Ecto neural progenitor cell (in vitro differentiated cells): ENCODE data around the gene KRT12.

ENCODE experiments used
- DNase-seq: peaks from one replicate; pipeline ENCODE4 v3.0.0-alpha.2; 2018; ENCODE audit warnings: low spot score

Gene KRT12

GRCh38 chr17:40843242-40843641 is 23.8 kb downstream of the KRT12 start:
- no peak for DNase-seq

DNA sequence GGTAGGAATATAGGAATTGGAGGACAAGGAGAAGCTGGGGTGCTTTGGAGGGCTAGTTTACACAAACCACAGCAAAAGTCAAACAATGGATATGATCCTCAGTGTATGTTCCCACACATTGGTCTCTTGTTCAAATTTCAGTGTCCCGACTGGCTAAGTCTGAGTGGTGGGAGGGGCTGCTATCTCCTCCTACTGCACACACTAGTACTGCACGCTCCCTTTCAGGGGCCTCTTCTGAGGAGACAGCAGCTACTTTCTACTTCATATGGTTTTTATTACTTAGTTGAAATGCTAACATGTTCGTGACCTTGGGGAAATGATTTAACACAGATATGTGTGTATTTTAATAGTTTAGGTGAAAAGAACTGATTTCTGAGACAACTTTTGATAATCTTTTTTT is 25.8 kb downstream of the KRT12 start:
- DNase-seq = no peak

DNA sequence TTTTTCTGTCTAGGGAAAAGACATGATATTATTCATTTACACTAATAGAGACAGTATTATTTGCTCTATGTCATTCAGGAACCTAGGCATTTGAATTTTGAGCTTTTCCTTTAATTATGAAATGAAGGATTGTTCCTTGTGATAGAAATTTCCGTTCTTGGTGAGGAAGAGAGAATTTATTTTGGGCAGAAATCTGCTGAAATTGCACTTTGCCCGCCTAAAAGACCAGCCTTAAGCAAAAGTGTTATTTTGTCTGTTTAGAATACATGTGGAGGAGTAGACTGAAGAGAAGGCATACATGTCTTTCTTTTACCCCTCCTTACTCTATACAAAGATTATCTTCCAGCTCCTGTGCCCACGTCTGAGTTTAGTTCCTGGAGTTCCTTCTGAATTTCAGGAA is 27.8 kb downstream of the KRT12 start:
- no peak for DNase-seq

DNA sequence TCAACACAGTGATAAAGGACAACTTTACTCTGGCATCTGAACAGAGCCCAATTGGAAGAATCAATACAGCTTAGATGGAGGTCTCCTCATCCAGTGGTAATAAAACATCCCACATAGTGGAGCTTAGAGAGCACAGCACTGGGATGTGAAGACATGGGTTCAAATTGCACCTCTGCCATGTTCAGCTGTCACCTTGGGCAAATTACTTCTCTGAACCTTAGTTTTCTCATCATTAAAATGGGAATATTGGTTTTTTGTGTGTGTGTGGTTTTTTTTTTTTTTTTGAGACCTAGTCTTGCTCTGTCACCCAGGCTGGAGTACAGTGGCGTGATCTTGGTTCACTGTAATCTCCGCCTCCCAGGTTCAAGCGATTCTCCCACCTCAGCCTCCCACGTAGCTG is 31.0 kb downstream of the KRT12 start:
- DNase-seq = no peak

- DNase-seq = no peak
These were observed 33.1 kb downstream of the KRT12 start for GRCh38 chr17:40833882-40834281.

- DNase-seq = no peak
These were observed 34.2 kb downstream of the KRT12 start for GRCh38 chr17:40832840-40833239.

DNA sequence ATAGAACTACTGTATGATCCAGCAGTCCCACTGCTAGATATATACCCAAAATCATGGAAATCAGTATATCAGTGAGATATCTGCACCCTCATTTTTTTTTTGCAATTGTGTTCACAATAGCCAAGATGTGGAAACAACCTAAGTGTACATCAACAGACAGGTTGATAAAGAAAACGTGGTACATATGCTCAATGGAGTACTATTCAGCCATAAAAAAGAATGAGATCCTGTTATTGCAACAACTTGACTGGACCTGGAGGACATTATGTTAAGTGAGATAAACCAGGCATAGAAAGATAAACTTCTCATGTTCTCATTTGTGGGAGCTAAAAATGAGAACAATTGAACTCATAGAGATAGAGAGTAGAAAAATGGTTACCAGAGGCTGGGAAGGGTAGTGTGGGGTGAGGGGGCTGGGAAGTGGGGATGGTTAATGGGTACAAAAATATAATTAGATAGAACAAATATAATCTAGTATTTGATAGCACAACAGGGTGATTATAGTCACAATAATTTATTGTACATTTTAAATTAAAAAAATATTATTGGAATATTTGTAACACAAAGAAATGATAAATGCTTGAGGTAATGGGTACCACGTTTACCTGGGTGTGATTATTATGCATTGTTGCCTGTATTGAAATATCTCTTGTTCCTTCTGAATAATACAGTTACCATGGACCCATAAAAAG is 36.8 kb downstream of the KRT12 start:
- no peak for DNase-seq

GRCh38 chr17:40828454-40829044 is 38.5 kb downstream of the KRT12 start:
- DNase-seq = no peak

GRCh38 chr17:40827746-40828453 is 39.1 kb downstream of the KRT12 start:
- DNase-seq = no peak

GRCh38 chr17:40825599-40825998 is 41.4 kb downstream of the KRT12 start:
- no peak for DNase-seq

GRCh38 chr17:40824015-40824832 is 42.8 kb downstream of the KRT12 start:
- no peak for DNase-seq

DNA sequence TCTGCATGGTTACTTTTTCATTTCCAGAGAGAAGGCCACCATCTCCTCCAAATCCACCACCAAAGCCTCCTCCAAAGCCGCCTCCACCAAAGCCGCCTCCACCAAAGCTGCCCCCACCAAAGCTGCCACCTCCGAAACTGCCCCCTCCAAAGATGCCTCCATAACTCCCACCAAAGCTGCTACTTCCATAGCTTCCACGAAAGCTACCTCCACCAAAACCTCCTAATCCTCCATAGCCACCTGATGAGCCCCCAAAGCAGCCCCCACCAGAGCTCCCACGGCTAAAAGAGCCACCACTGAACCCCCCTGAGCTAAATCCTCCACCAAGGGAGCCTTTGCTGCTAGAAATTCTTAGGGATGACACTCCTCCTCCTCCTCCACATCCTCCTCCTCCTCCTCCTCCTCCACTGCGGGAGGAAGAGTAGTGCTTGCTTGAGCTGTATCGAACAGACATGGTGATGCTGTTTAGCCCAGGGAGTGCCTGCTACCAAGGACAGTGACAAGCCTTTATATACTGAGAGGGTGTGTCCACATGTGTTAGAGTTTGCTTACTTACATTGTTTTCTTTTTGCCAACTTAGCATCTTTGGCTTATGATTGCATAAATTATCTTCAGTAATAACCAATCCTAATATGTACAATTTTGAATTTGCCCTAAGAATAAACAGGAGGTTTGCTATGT is 44.8 kb downstream of the KRT12 start, which contains the start of gene KRT10:
KRT10 (minus strand) TSS at position 483 of the 681 bp plus-strand sequence; CDS start at position 454, 29 bp downstream.
- DNase-seq = no peak

- DNase-seq = no peak
These were observed 45.5 kb downstream of the KRT12 start for GRCh38 chr17:40821536-40821935.

- DNase-seq = no peak
These were observed 46.7 kb downstream of the KRT12 start for GRCh38 chr17:40820228-40820838.

- no peak for DNase-seq
These were observed 47.4 kb downstream of the KRT12 start for GRCh38 chr17:40819528-40820125.

DNA sequence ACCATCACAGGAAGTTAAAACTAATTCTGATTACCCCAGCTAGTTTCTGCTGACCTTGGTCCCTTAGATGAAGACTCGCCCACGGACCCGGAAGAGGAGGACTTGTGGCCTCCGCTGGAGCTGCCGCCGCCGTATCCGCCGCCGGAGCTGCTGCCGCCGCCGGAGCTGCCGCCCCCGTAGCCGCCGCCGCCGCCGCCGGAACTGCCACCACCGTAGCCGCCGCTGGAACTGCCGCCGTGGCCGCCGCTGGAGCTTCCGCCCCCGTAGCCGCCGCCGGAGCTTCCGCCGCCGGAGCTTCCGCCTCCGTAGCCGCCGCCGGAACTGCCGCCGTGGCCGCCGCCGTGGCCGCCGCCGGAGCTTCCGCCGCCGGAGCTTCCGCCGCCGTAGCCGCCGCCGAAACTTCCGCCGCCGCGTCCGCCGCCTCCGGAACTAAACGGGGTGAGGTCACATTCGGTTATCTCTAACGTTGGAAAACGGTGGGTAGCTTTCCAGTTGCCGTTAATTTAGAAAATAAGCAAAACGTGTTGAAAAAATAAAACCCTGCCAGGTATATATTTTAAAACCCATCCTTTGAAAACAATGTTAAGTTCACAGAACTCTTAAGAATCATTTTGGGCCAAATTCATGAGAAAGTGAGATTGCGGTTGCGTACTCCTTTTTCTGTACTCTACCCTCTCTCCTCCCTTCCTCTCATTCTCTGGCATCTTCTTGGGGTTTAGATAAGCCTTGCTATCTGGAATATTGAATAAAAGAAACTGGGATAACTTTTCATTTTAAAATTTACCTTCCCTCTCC is 48.1 kb downstream of the KRT12 start:
- DNase-seq = peak; percentile 94

DNA sequence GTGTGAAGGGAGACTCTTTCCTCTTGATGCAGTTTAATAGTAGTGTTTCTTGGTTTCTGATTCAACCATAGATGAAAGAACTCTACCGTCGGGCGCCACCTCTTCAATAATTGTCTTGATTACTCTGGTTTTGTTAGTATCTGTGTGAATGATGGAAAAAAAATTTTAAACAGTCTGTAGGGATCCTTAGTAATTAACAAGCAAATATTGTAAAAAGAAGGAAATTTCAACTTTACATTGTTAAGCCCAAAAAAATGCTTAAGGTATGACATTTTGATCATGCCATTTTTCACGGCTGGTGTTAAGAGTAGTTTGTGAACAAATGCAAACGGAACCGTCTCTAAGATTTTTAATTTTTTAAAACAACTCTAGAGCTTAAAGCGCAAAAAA is 48.7 kb downstream of the KRT12 start:
- no peak for DNase-seq

GRCh38 chr17:40817103-40817682 is 49.8 kb downstream of the KRT12 start:
- DNase-seq = no peak

- DNase-seq = no peak
These were observed 50.5 kb downstream of the KRT12 start for GRCh38 chr17:40816569-40816968.

DNA sequence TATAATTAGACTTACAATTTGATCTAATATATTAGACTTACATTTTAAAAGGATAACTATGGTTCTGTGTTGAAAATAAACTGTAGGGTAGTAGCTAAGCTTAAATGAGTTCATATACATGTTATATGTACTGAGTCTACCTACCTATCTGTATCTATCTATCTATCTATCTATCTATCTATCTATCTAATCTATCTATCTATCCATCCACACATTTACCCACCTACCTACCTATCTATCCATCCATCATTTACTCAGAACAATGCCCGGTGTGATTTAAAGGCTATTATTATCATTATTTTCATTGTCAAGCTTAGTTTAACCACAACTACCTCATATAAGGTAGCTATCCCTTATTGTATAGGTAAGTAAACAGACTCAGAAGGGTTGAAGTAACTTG is 51.6 kb downstream of the KRT12 start:
- DNase-seq = no peak
